Tibial nerve (tissue), 4 donors: ENCODE results near the gene DLGAP1. TPM values are rescaled to one million over a fixed set of nuclear protein-coding genes. Genes with fewer than 3 reads are reported as not detected.
A peak's percentile ranks its signal among the peaks of the same experiment; 100 is the strongest.

Experiments
- DNase-seq, 2 donors: peaks; one replicate each; pipeline ENCODE4 v3.0.0-alpha.2; 2019; ENCODE audit warnings: low spot score in 2 of 2
- H3K27ac ChIP-seq, 4 donors: fragments of 200-600 bp; sonication (generic) in 3 of 4; one replicate each; pipeline ENCODE4 v1.5.1; 2017 to 2019; ENCODE audit warnings: mild to moderate bottlenecking in 1 of 4
- H3K27me3 ChIP-seq, 2 donors: fragments of 200-600 bp; sonication (generic) in 1 of 2; one replicate each; pipeline versions ENCODE4 v1.5.1 to v1.6.0; 2017 to 2019
- H3K36me3 ChIP-seq, 3 donors: fragments of 200-600 bp; sonication (generic); one replicate each; pipeline ENCODE4 v1.5.1; 2018 to 2019
- H3K4me1 ChIP-seq, 4 donors: fragments of 200-600 bp; sonication (generic) in 3 of 4; one replicate each; pipeline ENCODE4 v1.5.1; 2017 to 2019
- H3K4me3 ChIP-seq, 4 donors: fragments of 200-600 bp; sonication (generic) in 3 of 4; one replicate each; pipeline ENCODE4 v1.5.1; 2017 to 2019; ENCODE audit warnings: mild to moderate bottlenecking in 1 of 4, moderate library complexity in 1 of 4
- H3K9me3 ChIP-seq, 4 donors: fragments of 200-600 bp; sonication (generic) in 3 of 4; one replicate each; pipeline ENCODE4 v1.5.1; 2017 to 2019
- EP300 ChIP-seq, 2 donors: sonication (generic); formaldehyde crosslinking; IDR thresholded peaks; one replicate each; pipeline ENCODE4 v1.6.1; 2017; ENCODE audit warnings: antibody characterized with exemption in 2 of 2, mild to moderate bottlenecking in 1 of 2
- POLR2A ChIP-seq, 2 donors: fragments of 450-650 bp; IDR thresholded peaks; one replicate each; pipeline ENCODE4 v1.6.1; 2017; ENCODE audit warnings: antibody characterized with exemption in 2 of 2, mild to moderate bottlenecking in 2 of 2, moderate library complexity in 2 of 2
- WGBS, 2 donors: methylation state at CpG; one replicate each; pipeline ENCODE4 v1.1.5; 2018; 5-methylcytosine and 5-hydroxymethylcytosine counted together
- total RNA-seq, 4 donors: library from RNA; depleted of rRNA; stranded (reverse); fragments of >200 nt; gene quantifications; one replicate each; pipeline ENCODE4 v1.1.0, GENCODE V29; 2016
- TF ChIP-seq, protein P1 (sequence below), 5 experiments: fragments of 200-600 bp in 3 of 5; fragments of 450-650 bp in 2 of 5; sonication (generic) in 3 of 5; IDR thresholded peaks; one replicate each; pipeline ENCODE4 v1.5.1; 2016 to 2019; ENCODE audit warnings: antibody characterized with exemption in 5 of 5, mild to moderate bottlenecking in 3 of 5, moderate library complexity in 2 of 5

The DLGAP1 gene
- total RNA-seq, 4 donors from 2014 or later: 1.5 to 18.3 (median 2.5) TPM

DNA sequence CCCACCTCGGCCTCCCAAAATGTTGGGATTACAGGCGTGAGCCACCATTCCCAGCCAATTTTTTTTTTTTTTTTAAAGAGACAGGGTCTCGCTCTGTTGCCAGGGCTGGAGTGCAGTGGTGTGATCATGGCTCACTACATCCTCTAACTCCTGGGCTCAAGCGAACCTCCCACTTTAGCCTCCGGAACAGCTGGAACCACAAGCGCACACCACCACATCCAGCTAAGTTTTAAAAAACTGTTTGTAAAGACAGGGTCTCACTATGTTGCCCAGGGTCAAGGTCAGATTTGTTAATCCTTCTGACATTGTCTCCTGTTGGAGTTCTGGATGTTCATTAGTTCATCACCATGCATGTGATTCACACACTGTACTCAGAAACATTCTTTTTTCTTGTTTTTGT, 855.2 kb downstream of the DLGAP1 start:
- H3K4me3 ChIP-seq: no peak overlapping the region
- DNase-seq: no peak
- peak overlapping the region in 1 of 4 donors; percentile 41 for H3K27ac ChIP-seq
- 89 to 92% methylated on average over 6 of the region's 6 CpGs for WGBS, 2 donors
- H3K36me3 ChIP-seq: no peaks in the 10 kb centered on the region
- no peaks in the 10 kb centered on the region for H3K27me3 ChIP-seq
- H3K4me1 ChIP-seq: peaks cover 0 to 63% (median 38%) of the 10 kb centered on the region in 4 donors
- H3K9me3 ChIP-seq: no peaks in the 10 kb centered on the region
- TF ChIP-seq EP300 (IDR thresholded peaks at IDR 0.05) (no peak), POLR2A (IDR thresholded peaks at IDR 0.05) (no peak)
- TF ChIP-seq, protein P1, sequence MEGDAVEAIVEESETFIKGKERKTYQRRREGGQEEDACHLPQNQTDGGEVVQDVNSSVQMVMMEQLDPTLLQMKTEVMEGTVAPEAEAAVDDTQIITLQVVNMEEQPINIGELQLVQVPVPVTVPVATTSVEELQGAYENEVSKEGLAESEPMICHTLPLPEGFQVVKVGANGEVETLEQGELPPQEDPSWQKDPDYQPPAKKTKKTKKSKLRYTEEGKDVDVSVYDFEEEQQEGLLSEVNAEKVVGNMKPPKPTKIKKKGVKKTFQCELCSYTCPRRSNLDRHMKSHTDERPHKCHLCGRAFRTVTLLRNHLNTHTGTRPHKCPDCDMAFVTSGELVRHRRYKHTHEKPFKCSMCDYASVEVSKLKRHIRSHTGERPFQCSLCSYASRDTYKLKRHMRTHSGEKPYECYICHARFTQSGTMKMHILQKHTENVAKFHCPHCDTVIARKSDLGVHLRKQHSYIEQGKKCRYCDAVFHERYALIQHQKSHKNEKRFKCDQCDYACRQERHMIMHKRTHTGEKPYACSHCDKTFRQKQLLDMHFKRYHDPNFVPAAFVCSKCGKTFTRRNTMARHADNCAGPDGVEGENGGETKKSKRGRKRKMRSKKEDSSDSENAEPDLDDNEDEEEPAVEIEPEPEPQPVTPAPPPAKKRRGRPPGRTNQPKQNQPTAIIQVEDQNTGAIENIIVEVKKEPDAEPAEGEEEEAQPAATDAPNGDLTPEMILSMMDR (IDR thresholded peaks at IDR 0.05): no peak

DNA sequence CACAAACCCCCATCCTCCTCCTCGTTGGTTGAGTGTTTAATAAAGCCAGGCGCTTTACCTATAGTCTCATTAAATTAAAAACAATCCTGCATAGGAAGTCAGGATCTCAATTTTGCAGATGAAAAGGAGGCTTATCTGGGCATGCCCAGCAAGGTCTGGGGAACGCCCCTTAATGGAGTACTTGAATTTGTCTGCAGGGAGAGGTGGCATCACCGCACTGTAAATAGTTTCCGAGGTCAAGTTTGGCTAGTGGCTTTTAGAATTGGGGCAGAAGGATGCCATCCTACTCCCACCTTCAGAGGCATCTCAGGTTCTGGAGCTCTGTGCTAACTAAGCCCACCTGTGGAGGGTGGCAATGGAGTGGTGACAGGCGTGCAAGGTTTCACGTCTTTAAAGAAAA, 855.9 kb downstream of the DLGAP1 start:
- Histone ChIP-seq H3K9me3 (no peaks in the 10 kb centered on the region), H3K4me3 (no peak overlapping the region), H3K27ac (peak overlapping the region in 2 of 4 donors; percentile 99), H3K36me3 (no peaks in the 10 kb centered on the region), H3K4me1 (peaks cover 0 to 60% (median 37%) of the 10 kb centered on the region in 4 donors), H3K27me3 (no peaks in the 10 kb centered on the region)
- DNase-seq: no peak
- TF ChIP-seq, protein P1 (IDR thresholded peaks at IDR 0.05): no peak
- no peak for TF ChIP-seq POLR2A (IDR thresholded peaks at IDR 0.05)
- no peak for TF ChIP-seq EP300 (IDR thresholded peaks at IDR 0.05)
- 92 to 93% methylated on average over 7 of the region's 7 CpGs for WGBS, 2 donors

DNA sequence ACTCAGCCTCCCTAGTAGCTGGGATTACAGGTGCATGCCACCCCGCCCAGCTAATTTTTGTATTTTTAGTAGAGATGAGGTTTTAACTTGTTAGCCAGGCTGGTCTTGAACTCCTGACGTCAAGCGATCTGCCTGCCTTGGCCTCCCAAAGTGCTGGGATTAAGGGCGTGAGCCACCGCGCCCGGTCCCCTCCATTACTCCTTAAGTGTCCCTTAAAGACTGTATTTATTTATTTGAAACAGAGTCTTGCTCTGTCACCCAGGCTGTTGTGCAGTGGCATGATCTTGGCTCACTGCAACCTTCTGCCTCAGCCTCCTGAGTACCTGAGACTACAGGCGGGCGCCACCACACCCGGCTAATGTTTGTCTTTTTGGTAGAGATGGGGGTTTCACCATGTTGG, 856.5 kb downstream of the DLGAP1 start:
- Histone ChIP-seq H3K4me3 (no peak overlapping the region), H3K9me3 (no peaks in the 10 kb centered on the region), H3K36me3 (no peaks in the 10 kb centered on the region), H3K4me1 (peaks cover 0 to 55% (median 34%) of the 10 kb centered on the region in 4 donors), H3K27me3 (no peaks in the 10 kb centered on the region), H3K27ac (peak overlapping the region in 2 of 4 donors; percentile 99)
- no peak for DNase-seq
- TF ChIP-seq POLR2A (IDR thresholded peaks at IDR 0.05) (no peak), EP300 (IDR thresholded peaks at IDR 0.05) (no peak)
- TF ChIP-seq, protein P1 (IDR thresholded peaks at IDR 0.05): no peak
- WGBS, 2 donors: 97 to 99% methylated on average over 10 of the region's 10 CpGs

DNA sequence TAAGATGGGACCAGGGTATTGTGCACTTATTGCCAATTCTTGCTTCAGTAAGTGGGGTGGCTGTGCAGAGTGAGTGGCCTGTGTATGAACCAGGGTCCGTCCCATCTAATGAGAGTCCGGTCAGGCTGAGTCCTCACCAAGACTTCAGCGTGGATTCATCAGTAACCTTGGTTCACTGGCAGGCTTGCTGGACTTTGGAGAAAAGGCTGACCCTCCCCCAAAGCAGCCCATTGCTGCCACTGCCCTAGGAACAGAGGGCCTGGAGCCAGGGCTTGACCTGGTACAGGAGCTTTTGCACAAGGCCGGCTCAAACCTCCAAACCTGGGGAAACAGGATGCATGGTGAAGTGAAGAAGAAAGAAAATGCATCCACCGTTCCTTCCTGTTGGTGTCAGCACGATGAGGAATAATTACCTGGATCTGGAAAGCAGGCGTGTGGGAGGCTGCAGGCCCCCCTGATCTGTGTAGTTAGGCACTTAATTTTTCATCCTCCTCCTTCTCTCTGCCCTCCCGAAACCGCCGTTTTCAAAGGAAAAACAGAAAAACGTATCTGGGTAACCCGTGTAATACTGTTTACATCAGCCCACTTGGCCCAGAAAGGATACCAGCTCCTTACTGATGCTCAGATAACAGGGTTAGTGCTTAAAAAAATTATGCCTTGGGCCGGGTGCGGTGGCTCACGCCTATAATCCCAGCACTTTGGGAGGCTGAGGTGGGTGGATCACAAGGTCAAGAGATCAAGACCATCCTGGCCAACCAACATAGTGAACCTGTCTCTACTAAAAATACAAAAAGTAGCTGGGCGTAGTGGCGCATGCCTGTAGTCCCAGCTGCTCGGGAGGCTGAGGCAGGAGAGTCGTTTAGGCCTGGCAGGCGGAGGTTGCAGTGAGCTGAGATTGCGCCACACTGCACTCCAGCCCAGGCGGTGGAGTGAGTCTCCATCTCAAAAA, 857.4 kb downstream of the DLGAP1 start:
- Histone ChIP-seq H3K4me3 (peak overlapping the region in 1 of 4 donors; percentile 58), H3K27ac (peak overlapping the region; percentile 93 to 99 (median 97)), H3K4me1 (peaks cover 0 to 63% (median 42%) of the 10 kb centered on the region in 4 donors)

More for the DNA sequence above, 857.4 kb downstream of the DLGAP1 start:
- H3K27me3 ChIP-seq: no peaks in the 10 kb centered on the region
- WGBS, 2 donors: 75 to 77% methylated on average over 22 of the region's 22 CpGs
- H3K9me3 ChIP-seq: no peaks in the 10 kb centered on the region
- no peak for TF ChIP-seq POLR2A (IDR thresholded peaks at IDR 0.05)
- TF ChIP-seq EP300 (IDR thresholded peaks at IDR 0.05): no peak
- TF ChIP-seq, protein P1 (IDR thresholded peaks at IDR 0.05): no peak
- DNase-seq: no peak
- no peaks in the 10 kb centered on the region for H3K36me3 ChIP-seq
